Fibroblast of lung (primary cell): ENCODE results near the gene ZBTB49.

Experiments
- EZH2 ChIP-seq: IDR thresholded peaks from 2 replicates; pipeline ENCODE4 v1.5.1; 2012; ENCODE audit warnings: low read length, control low read depth, mild to moderate bottlenecking; ENCODE audit errors: missing control alignments
- TF ChIP-seq, protein P1 (sequence below), 2 donors: IDR thresholded peaks in 1 of 2; conservative IDR thresholded peaks in 1 of 2; 1 replicate in 1 of 2; 2 replicates in 1 of 2; pipeline ENCODE4 v1.5.1; 2011 to 2012; ENCODE audit warnings: low read length in 2 of 2, control low read depth in 1 of 2, inconsistent platforms in 1 of 2, low read depth in 1 of 2, mild to moderate bottlenecking in 1 of 2

DNA sequence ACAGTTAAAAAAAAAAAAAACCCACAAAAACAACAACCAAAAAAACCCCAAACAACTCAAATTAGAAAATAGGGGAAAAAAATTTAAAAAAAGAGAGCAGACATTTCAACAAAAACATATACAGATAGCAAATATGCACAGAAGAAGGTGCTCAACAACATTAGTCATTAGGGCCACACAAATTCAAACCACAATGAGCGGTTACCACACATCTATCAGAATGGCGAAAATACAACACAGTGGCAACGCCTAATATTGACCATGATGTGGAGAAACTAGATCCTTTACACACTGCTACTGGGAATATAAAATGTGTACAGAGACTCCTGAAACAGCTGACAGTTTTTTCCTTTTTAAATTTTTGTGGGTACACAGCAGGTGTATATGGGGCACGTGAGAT lies 19.5 kb upstream of the ZBTB49 start:
- TF ChIP-seq, protein P1, sequence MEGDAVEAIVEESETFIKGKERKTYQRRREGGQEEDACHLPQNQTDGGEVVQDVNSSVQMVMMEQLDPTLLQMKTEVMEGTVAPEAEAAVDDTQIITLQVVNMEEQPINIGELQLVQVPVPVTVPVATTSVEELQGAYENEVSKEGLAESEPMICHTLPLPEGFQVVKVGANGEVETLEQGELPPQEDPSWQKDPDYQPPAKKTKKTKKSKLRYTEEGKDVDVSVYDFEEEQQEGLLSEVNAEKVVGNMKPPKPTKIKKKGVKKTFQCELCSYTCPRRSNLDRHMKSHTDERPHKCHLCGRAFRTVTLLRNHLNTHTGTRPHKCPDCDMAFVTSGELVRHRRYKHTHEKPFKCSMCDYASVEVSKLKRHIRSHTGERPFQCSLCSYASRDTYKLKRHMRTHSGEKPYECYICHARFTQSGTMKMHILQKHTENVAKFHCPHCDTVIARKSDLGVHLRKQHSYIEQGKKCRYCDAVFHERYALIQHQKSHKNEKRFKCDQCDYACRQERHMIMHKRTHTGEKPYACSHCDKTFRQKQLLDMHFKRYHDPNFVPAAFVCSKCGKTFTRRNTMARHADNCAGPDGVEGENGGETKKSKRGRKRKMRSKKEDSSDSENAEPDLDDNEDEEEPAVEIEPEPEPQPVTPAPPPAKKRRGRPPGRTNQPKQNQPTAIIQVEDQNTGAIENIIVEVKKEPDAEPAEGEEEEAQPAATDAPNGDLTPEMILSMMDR (conservative IDR thresholded peaks at IDR 0.05 in 1 of 2, IDR thresholded peaks at IDR 0.05 in 1 of 2; ENCODE audit: low read depth in 1 of 2, low read length in 2 of 2): no peak
- TF ChIP-seq EZH2: no peak
